ENCODE measurements around the gene NAGS.
"Not testable (repeated sequence)": the region's sequence is repeated elsewhere in the genome, so short reads cannot be mapped to it uniquely, and the experiment has no call there.

Gene NAGS

DNA sequence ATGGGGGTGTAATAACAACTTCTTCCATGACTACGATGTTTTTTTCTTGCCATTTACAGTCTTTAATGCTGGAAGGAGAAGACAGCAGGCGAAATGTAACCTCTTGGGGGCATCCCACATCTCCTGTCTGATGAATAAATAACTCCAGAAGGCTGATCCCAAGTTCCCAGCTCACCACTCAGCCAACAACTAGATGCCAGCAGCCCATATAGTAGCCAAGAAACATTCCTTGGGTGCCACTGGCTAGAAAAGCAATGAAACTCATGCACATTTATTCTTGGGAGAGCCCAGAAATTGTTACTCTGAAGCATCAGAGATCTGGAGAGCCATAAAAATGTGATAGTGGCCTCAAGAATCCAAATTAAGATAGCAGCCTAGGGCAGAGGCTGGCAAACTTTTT lies 33.0 kb downstream of the NAGS start:
- DNase-seq (ENCODE audit: low read depth) = peak; percentile 13
- H3K4me3 ChIP-seq (ENCODE audit: low read length) = no peak overlapping the region
- TF ChIP-seq, protein P1, sequence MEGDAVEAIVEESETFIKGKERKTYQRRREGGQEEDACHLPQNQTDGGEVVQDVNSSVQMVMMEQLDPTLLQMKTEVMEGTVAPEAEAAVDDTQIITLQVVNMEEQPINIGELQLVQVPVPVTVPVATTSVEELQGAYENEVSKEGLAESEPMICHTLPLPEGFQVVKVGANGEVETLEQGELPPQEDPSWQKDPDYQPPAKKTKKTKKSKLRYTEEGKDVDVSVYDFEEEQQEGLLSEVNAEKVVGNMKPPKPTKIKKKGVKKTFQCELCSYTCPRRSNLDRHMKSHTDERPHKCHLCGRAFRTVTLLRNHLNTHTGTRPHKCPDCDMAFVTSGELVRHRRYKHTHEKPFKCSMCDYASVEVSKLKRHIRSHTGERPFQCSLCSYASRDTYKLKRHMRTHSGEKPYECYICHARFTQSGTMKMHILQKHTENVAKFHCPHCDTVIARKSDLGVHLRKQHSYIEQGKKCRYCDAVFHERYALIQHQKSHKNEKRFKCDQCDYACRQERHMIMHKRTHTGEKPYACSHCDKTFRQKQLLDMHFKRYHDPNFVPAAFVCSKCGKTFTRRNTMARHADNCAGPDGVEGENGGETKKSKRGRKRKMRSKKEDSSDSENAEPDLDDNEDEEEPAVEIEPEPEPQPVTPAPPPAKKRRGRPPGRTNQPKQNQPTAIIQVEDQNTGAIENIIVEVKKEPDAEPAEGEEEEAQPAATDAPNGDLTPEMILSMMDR (conservative IDR thresholded peaks at IDR 0.05; ENCODE audit: low read length) = no peak

DNA sequence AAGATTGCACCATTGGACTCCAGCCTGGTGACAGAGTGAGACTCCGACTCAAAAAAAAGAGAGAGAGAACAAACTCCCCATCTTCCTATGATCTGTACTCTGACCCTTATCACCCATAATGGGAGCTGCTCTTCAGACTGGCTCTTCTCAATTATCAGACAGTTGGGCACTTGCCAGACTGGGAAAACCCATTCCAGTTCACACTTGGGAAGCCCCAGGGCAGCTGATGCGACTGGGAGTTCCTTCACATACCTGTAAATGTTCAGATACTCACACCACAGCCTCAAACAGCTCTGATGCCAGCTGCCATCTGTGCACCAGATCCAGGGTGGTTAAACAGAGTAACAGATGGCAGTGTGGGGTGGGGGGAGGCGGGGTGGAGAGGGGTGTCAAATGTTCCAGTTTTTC lies 34.2 kb downstream of the NAGS start:
- no peak overlapping the region for H3K4me3 ChIP-seq (ENCODE audit: low read length)
- TF ChIP-seq, protein P1 (conservative IDR thresholded peaks at IDR 0.05; ENCODE audit: low read length) = no peak
- no peak for DNase-seq (ENCODE audit: low read depth)

DNA sequence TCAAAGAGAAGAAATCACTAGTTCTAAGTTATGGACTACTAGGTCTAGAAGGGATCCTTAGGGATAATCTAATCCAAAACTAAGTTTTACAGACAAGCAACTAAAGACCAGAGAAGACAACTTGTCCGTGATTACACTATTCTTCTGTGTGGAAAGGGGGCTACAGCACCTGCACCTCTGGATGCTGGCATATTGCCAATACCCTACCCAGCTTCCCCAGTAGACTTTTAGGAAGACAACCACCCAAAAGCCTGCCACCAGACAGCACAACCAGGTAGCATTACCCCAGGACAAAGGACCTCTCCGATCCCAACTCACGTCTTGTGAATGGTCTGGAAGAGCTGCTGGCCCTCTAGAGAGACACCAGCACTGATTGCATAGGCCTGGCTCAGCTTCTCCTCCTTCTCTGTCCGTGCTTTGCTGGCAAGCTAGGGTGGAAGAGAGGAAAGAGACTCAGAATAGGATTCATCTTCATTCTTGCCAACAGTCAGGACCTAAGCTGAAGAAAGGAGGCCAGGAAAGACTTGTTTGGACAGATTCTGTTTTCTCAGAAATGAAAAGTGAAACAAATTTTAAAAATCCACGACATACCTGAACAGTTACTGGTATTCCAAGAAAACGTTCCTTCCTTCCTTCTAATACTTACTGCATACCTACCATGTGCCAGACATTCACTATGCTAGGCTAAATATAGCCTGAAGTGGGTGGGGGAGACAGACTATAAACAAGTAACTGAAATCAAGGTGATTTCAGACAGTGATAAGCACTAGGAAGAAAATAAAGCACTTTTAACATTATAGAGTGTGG lies 35.6 kb downstream of the NAGS start:
- TF ChIP-seq, protein P1 (conservative IDR thresholded peaks at IDR 0.05; ENCODE audit: low read length) = no peak
- peak; percentile 35 for DNase-seq (ENCODE audit: low read depth)
- H3K4me3 ChIP-seq (ENCODE audit: low read length) = no peak overlapping the region

DNA sequence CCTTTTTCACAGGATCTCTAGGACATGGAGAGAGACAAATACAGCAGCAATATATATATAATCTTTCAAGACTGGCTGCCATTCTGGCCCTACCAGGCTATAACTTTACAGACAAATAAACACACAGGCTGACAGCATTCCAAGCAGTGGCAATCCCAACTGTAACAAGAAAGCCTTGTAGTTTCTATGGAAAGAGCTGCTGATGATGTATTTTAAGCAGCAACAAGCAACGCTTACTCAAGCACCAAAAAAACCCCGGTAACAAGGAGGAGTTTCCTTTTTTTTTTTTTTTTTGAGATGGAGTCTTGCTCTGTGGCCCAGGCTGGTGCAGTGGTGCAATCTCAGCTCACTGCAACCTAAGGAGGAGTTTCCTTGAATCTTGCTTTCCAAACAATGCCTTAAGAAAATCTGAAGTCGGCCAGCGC lies 38.9 kb downstream of the NAGS start:
- TF ChIP-seq, protein P1 (conservative IDR thresholded peaks at IDR 0.05; ENCODE audit: low read length) = no peak
- peak; percentile 73 for DNase-seq (ENCODE audit: low read depth)
- no peak overlapping the region for H3K4me3 ChIP-seq (ENCODE audit: low read length)

DNA sequence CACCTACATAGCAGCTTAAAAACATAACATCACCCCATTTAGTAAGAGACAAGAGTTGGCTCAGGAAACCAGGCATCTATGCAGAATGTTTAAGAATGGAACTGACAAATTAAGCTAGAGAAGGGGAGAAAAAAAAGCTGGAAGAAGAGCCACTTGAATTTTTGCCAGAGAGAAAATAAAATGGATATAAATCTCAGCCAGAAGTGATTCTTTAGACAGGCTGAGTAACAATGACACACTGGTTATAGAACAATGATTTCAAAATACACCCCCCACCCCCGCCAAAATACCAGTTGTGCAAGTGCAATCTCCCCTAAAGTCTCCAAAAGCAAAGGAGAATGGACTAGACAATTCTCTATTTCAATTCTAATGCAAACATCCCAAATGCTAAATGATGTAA lies 39.6 kb downstream of the NAGS start:
- no peak overlapping the region for H3K4me3 ChIP-seq (ENCODE audit: low read length)
- TF ChIP-seq, protein P1 (conservative IDR thresholded peaks at IDR 0.05; ENCODE audit: low read length) = no peak
- peak; percentile 70 for DNase-seq (ENCODE audit: low read depth)

DNA sequence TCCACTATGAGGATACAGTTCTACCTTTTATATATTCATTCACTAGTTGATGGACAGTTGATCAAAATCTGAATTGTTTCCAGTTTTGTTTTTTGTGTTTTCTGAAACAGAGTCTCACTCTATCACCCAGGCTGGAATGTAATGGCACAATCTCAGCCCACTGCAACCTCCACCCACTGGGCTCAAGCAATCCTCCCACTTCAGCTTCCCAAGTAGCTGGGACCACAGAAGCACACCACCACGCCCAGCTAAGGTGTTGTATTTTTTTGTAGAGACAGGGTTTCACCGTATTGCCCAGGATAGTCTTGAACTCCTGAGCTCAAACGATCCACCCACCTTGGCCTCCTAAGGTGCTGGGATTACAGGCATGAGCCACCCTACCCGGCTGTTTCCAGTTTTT lies 41.1 kb downstream of the NAGS start:
- TF ChIP-seq, protein P1 (conservative IDR thresholded peaks at IDR 0.05; ENCODE audit: low read length) = no peak

DNA sequence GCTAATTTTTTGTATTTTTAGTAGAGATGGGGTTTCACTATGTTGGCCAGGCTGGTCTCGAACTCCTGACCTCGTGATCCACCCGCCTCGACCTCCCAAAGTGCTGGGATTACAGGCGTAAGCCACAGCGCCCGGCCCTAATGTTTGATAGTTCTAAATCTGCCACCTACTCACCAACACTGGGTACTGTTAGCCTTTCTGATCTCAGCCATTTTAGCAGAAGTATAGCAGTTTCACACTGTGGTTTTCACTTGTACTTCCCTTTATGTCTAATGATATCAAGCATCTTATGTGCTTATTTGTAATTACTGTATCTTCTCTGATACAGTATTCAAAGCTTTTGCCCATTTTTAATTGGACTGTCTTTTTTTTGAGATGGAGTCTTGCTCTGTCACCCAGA lies 42.5 kb downstream of the NAGS start:
- H3K4me3 ChIP-seq (ENCODE audit: low read length); DNase-seq (ENCODE audit: low read depth): not testable (repeated sequence)

More for the DNA sequence above, 41.1 kb downstream of the NAGS start:
- DNase-seq (ENCODE audit: low read depth) = no peak
- no peak overlapping the region for H3K4me3 ChIP-seq (ENCODE audit: low read length)

Measured in AG10803 (cell line).